ENCODE measurements around the gene MRPS23.

MRPS23 gene

GRCh38 chr17:57823469-57824401 is 26.1 kb downstream of the MRPS23 start (continued):
- TF ChIP-seq PRDM10 (tag by site-specific recombination; IDR thresholded peaks at IDR 0.05) (peak; percentile 85), ZNF561 (tag by site-specific recombination; IDR thresholded peaks at IDR 0.05; ENCODE audit: borderline replicate concordance) (peak; percentile 26; the same call in 1 of the 2 replicates), ZNF596 (tag by site-specific recombination; IDR thresholded peaks at IDR 0.05) (0 out of 2 replicates have a peak, but pooled peaks have one; percentile 14), ZIC2 (tag by site-specific recombination; IDR thresholded peaks at IDR 0.05) (peak; percentile 96), ZNF335 (tag by site-specific recombination; conservative IDR thresholded peaks at IDR 0.05) (peak; percentile 77), TSHZ1 (tag by site-specific recombination; IDR thresholded peaks at IDR 0.05; ENCODE audit: borderline replicate concordance) (no peak), ZNF621 (tag by site-specific recombination; IDR thresholded peaks at IDR 0.05) (no peak), ZBTB21 (tag by site-specific recombination; IDR thresholded peaks at IDR 0.05) (peak; percentile 56), OSR2 (tag by site-specific recombination; IDR thresholded peaks at IDR 0.05) (peak; percentile 46; the same call in 1 of the 2 replicates), ZNF394 (tag by site-specific recombination; IDR thresholded peaks at IDR 0.05; ENCODE audit: borderline replicate concordance) (no peak), SP7 (tag by site-specific recombination; IDR thresholded peaks at IDR 0.05) (peak; percentile 99), KLF17 (tag by site-specific recombination; IDR thresholded peaks at IDR 0.05) (0 out of 2 replicates have a peak, but pooled peaks have one; percentile 19), ZNF514 (tag by site-specific recombination; IDR thresholded peaks at IDR 0.05) (no peak), GLIS1 (tag by site-specific recombination; IDR thresholded peaks at IDR 0.05) (peak; percentile 89), ZNF692 (tag by site-specific recombination; IDR thresholded peaks at IDR 0.05) (0 out of 2 replicates have a peak, but pooled peaks have one; percentile 33), ZNF660 (tag by site-specific recombination; IDR thresholded peaks at IDR 0.05) (peak; percentile 35; the same call in 1 of the 2 replicates), ZNF488 (tag by site-specific recombination; IDR thresholded peaks at IDR 0.05) (peak; percentile 85), ZNF629 (tag by site-specific recombination; IDR thresholded peaks at IDR 0.05) (peak; percentile 85), ZNF24 (tag by site-specific recombination; IDR thresholded peaks at IDR 0.05) (peak; percentile 79; the same call in 1 of the 2 replicates), ZEB2 (tag by site-specific recombination; IDR thresholded peaks at IDR 0.05) (peak; percentile 77)
- TF ChIP-seq, protein P1, sequence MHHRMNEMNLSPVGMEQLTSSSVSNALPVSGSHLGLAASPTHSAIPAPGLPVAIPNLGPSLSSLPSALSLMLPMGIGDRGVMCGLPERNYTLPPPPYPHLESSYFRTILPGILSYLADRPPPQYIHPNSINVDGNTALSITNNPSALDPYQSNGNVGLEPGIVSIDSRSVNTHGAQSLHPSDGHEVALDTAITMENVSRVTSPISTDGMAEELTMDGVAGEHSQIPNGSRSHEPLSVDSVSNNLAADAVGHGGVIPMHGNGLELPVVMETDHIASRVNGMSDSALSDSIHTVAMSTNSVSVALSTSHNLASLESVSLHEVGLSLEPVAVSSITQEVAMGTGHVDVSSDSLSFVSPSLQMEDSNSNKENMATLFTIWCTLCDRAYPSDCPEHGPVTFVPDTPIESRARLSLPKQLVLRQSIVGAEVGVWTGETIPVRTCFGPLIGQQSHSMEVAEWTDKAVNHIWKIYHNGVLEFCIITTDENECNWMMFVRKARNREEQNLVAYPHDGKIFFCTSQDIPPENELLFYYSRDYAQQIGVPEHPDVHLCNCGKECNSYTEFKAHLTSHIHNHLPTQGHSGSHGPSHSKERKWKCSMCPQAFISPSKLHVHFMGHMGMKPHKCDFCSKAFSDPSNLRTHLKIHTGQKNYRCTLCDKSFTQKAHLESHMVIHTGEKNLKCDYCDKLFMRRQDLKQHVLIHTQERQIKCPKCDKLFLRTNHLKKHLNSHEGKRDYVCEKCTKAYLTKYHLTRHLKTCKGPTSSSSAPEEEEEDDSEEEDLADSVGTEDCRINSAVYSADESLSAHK (tag by site-specific recombination; IDR thresholded peaks at IDR 0.05), result 0 out of 2 replicates have a peak, but pooled peaks have one; percentile 16
